Hippocampal formation (tissue), 2 donors: ENCODE measurements around the gene MAN1C1.

Experiments used
- DNase-seq, 2 donors: peaks; one replicate each; lab custom pipeline; 2025; lab: John Stamatoyannopoulos, UW

MAN1C1 gene

GRCh38 chr1:25817840-25818501 is 201.4 kb downstream of the MAN1C1 start:
- no peak for DNase-seq

GRCh38 chr1:25818569-25818968 is 202.0 kb downstream of the MAN1C1 start:
- DNase-seq: no peak

- DNase-seq: peak; percentile 47 to 76
Observed at GRCh38 chr1:25819491-25820246, 203.1 kb downstream of the MAN1C1 start, which contains the start of gene MTFR1L. TSS of gene MTFR1L (plus strand) at chr1:25819954. CDS start at chr1:25823105, 3,151 bp downstream.

GRCh38 chr1:25820247-25821111 is 203.9 kb downstream of the MAN1C1 start:
- no peak for DNase-seq

- DNase-seq: no peak
Observed at GRCh38 chr1:25821112-25821476, 204.5 kb downstream of the MAN1C1 start.

- DNase-seq: no peak
Observed at GRCh38 chr1:25821630-25822091, 205.1 kb downstream of the MAN1C1 start.

GRCh38 chr1:25825605-25826004 is 209.0 kb downstream of the MAN1C1 start:
- DNase-seq: no peak

- DNase-seq: no peak
Observed at GRCh38 chr1:25826571-25826970, 210.0 kb downstream of the MAN1C1 start.

GRCh38 chr1:25828491-25828890 is 211.9 kb downstream of the MAN1C1 start:
- DNase-seq: no peak

GRCh38 chr1:25829046-25829445 is 212.5 kb downstream of the MAN1C1 start:
- DNase-seq: no peak

- no peak for DNase-seq
Observed at GRCh38 chr1:25831569-25832196, 215.1 kb downstream of the MAN1C1 start.

- no peak for DNase-seq
Observed at GRCh38 chr1:25832336-25833037, 215.9 kb downstream of the MAN1C1 start.

- no peak for DNase-seq
Observed at GRCh38 chr1:25833158-25833557, 216.6 kb downstream of the MAN1C1 start.
